HG03442 (cell line): Measurements from ENCODE around the gene HS3ST6.
"Not testable (repeated sequence)": the region's sequence is repeated elsewhere in the genome, so short reads cannot be mapped to it uniquely, and the experiment has no call there.

Experiments used
- ATAC-seq: cut with Tn5 transposase; IDR thresholded peaks from one replicate; pipeline ENCODE4 v1.9.1; 2021; ENCODE audit warnings: mild to moderate bottlenecking, moderate library complexity; ENCODE audit not compliant: unreplicated experiment

HS3ST6 gene

GRCh38 chr16:1884155-1884760 is 34.0 kb downstream of the HS3ST6 start:
- ATAC-seq = no peak

- not testable (repeated sequence) for ATAC-seq
These were observed 37.0 kb downstream of the HS3ST6 start for GRCh38 chr16:1881172-1881571.

- ATAC-seq = no peak
These were observed 38.7 kb downstream of the HS3ST6 start for GRCh38 chr16:1879477-1879876.

GRCh38 chr16:1878256-1878655 is 40.0 kb downstream of the HS3ST6 start:
- no peak for ATAC-seq

GRCh38 chr16:1877804-1878203 is 40.4 kb downstream of the HS3ST6 start:
- no peak for ATAC-seq

- no peak for ATAC-seq
These were observed 41.1 kb downstream of the HS3ST6 start for GRCh38 chr16:1877089-1877488.

GRCh38 chr16:1876468-1876867 is 41.7 kb downstream of the HS3ST6 start:
- no peak for ATAC-seq

GRCh38 chr16:1876066-1876465 is 42.1 kb downstream of the HS3ST6 start:
- ATAC-seq = not testable (repeated sequence)

GRCh38 chr16:1874854-1875253 is 43.4 kb downstream of the HS3ST6 start:
- no peak for ATAC-seq

GRCh38 chr16:1871974-1872635 is 46.1 kb downstream of the HS3ST6 start, which contains the start of gene MEIOB:
Gene MEIOB, minus strand, starts transcription at chr16:1872164. Its CDS starts 3,989 bp downstream, at chr16:1868175.
- ATAC-seq = no peak

GRCh38 chr16:1870365-1871082 is 47.7 kb downstream of the HS3ST6 start:
- no peak for ATAC-seq

- no peak for ATAC-seq
These were observed 52.1 kb downstream of the HS3ST6 start for GRCh38 chr16:1865902-1866690.

GRCh38 chr16:1863681-1864460 is 54.3 kb downstream of the HS3ST6 start:
- ATAC-seq = no peak

GRCh38 chr16:1862394-1862793 is 55.8 kb downstream of the HS3ST6 start:
- no peak for ATAC-seq

- ATAC-seq = no peak
These were observed 56.5 kb downstream of the HS3ST6 start for GRCh38 chr16:1861730-1862129.
